GM12873 (cell line): Measurements from ENCODE around the gene AURKA.

ENCODE experiments used
- CTCF ChIP-seq: IDR thresholded peaks from 2 replicates; pipeline ENCODE4 v1.5.1; 2012; ENCODE audit warnings: low read depth, mild to moderate bottlenecking, moderate library complexity, low read length, control low read depth; ENCODE audit not compliant: insufficient read depth; ENCODE audit errors: missing control alignments

AURKA gene

GRCh38 chr20:56358070-56358469 is 33.9 kb downstream of the AURKA start:
- no peak for TF ChIP-seq CTCF

GRCh38 chr20:56353356-56353755 is 38.7 kb downstream of the AURKA start:
- no peak for TF ChIP-seq CTCF

GRCh38 chr20:56352345-56353055 is 39.5 kb downstream of the AURKA start:
- TF ChIP-seq CTCF = no peak

GRCh38 chr20:56350842-56351241 is 41.2 kb downstream of the AURKA start:
- no peak for TF ChIP-seq CTCF

GRCh38 chr20:56348746-56349145 is 43.3 kb downstream of the AURKA start:
- TF ChIP-seq CTCF = no peak

- no peak for TF ChIP-seq CTCF
Measured at GRCh38 chr20:56348305-56348693, 43.7 kb downstream of the AURKA start.

- no peak for TF ChIP-seq CTCF
Measured at GRCh38 chr20:56347628-56348304, 44.2 kb downstream of the AURKA start.
